RCC 7860 (cell line): Measurements from ENCODE around the gene TBCD.

ENCODE experiments used
- DNase-seq: peaks from one replicate; pipeline ENCODE4 v3.0.0-alpha.2; 2015; ENCODE audit warnings: low spot score
- FAIRE-seq: peaks from 2 replicates; lab custom pipeline; 2012; peaks lifted over from hg19 to GRCh38; lab: Jason Lieb, UNC

The TBCD gene

GRCh38 chr17:82867763-82868325, 116.0 kb downstream of the TBCD start:
- FAIRE-seq (no peak), DNase-seq (no peak)

GRCh38 chr17:82868715-82869131, 116.9 kb downstream of the TBCD start:
- FAIRE-seq (no peak), DNase-seq (no peak)

- FAIRE-seq: no peak
Measured at GRCh38 chr17:82869536-82869935, 117.7 kb downstream of the TBCD start.

GRCh38 chr17:82870091-82870491, 118.2 kb downstream of the TBCD start:
- no peak for DNase-seq
- FAIRE-seq: no peak

More at GRCh38 chr17:82869536-82869935, 117.7 kb downstream of the TBCD start:
- no peak for DNase-seq

GRCh38 chr17:82870541-82870940, 118.7 kb downstream of the TBCD start:
- FAIRE-seq: no peak
- DNase-seq: no peak

GRCh38 chr17:82871056-82871775, 119.4 kb downstream of the TBCD start:
- DNase-seq: peak; percentile 28
- no peak for FAIRE-seq

GRCh38 chr17:82871776-82872561, 120.1 kb downstream of the TBCD start:
- FAIRE-seq: no peak
- no peak for DNase-seq

GRCh38 chr17:82872591-82873520, 121.0 kb downstream of the TBCD start:
- DNase-seq: no peak
- no peak for FAIRE-seq

GRCh38 chr17:82873521-82873920, 121.7 kb downstream of the TBCD start:
- FAIRE-seq (no peak), DNase-seq (no peak)

- FAIRE-seq (no peak), DNase-seq (no peak)
Measured at GRCh38 chr17:82874011-82874835, 122.4 kb downstream of the TBCD start.

GRCh38 chr17:82875407-82875856, 123.6 kb downstream of the TBCD start:
- no peak for DNase-seq
- no peak for FAIRE-seq

- FAIRE-seq: no peak
- DNase-seq: no peak
Measured at GRCh38 chr17:82876149-82876548, 124.3 kb downstream of the TBCD start.

GRCh38 chr17:82876602-82877379, 124.9 kb downstream of the TBCD start:
- FAIRE-seq: no peak
- no peak for DNase-seq

GRCh38 chr17:82878527-82878926, 126.7 kb downstream of the TBCD start:
- DNase-seq (no peak), FAIRE-seq (no peak)

GRCh38 chr17:82879241-82879640, 127.4 kb downstream of the TBCD start:
- FAIRE-seq (no peak), DNase-seq (no peak)

- FAIRE-seq (no peak), DNase-seq (no peak)
Measured at GRCh38 chr17:82880620-82881323, 128.9 kb downstream of the TBCD start.

GRCh38 chr17:82881324-82881823, 129.5 kb downstream of the TBCD start:
- DNase-seq (no peak), FAIRE-seq (no peak)
